ENCODE measurements around the gene DLAT.
"Not testable (repeated sequence)": the region's sequence is repeated elsewhere in the genome, so short reads cannot be mapped to it uniquely, and the experiment has no call there.

Gene DLAT

DNA sequence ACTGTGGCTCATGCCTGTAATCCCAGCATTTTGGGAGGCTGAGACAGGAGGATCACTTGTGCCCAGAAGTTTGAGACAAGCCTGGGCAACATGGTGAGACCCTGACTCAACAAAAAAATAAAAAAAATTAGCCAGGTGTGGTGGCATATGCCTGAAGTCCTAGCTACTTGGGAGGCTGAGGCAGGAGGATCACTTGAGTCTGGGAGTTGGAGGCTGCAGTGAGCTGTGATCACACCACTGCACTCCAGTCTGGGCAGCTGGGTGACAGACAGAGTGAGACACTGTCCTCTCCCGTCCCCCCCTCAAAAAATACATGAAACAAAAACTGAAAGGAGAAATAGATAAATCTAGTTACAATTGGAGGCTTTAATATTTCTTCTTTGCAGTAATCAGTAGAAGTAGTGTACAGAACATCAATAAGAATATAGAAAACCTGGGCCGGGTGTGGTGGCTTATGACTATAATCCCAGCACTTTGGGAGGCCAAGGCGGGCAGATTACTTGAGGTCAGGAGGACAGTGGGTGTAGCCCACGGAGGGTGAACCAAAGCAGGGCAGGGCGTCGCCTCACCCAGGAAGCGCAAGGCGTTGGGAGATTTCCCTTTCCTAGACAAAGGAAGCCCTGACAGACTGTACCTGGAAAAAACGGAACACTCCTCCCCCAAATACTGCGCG, 19.6 kb upstream of the DLAT start:
- no peak for DNase-seq (ENCODE audit: low read depth)

DNA sequence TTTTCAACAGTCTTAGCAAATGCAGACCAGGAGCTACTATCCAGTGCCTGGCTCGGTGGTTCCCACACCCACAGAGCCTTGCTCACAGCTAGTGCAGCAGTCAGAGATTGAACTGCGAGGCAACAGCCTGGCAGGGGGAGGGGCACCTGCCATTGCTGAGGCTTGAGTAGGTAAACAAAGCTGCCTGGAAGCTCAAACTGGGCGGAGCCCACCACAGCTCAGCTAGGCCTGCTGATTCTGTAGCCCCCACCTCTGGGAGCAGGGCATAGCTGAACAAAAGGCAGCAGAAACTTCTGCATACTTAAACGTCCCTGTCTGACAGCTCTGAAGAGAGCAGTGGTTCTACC, 19.1 kb upstream of the DLAT start:
- not testable (repeated sequence) for DNase-seq (ENCODE audit: low read depth)

DNA sequence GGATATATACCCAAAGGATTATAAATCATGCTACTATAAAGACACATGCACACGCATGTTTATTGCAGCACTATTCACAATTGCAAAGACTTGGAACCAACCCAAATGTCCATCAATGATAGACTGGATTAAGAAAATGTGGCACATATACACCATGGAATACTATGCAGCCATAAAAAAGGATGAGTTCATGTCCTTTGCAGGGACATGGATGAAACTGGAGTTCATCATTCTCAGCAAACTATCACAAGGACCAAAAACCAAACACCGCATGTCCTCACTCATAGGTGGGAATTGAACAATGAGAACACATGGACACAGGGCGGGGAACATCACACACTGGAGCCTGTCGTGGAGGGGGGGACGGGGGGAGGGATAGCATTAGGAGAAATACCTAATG, 13.8 kb upstream of the DLAT start:
- not testable (repeated sequence) for DNase-seq (ENCODE audit: low read depth)

DNA sequence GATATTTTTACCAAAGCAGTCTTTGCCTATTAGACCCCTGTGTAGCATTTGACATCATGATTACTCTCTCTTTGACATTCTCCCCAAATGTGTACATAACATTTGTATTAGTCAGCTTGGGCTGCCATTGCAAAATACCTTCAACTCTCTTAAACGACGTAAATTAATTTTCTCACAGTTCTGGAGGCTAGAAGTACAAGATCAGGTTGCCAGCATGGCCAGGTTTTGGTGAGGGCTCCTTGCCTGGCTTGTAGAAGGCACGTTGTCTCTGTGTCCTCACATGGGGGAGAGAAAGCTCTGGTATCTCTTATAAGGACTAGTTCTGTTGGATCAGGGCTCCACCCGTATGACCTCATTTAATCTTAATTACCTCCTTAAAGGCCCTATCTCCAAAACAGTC, 12.3 kb upstream of the DLAT start:
- no peak for DNase-seq (ENCODE audit: low read depth)

DNA sequence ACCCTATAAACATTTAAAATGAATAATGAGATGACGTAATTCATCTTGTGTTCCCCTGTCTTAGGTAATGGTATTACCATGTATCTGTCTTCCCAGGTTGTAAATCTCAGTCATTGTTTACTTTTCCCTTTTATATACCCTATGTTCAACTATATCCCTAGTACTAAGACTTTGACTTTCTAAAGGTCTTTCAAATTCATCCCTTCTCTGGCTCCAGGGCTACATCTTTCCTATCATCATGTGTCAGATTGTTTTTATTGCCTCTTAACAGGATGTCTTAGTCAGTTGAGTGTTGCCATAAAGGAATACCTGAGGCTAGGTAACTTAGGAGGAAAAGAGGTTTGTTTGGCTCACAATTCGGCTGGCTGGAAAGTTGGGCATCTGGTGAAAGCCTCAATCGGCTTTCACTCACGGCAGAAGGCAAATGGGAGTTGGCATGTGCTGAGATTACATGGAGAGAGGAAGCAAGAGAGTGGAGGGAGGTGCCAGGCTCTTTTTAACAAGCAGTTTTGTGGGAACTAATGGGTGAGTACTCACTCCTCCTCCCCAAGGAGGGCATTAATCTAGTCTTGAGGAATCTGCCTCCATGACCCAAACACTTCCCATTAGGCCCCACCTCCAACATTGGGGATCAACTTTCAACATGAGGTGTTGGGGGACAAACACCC, 11.6 kb upstream of the DLAT start:
- DNase-seq (ENCODE audit: low read depth), result no peak

DNA sequence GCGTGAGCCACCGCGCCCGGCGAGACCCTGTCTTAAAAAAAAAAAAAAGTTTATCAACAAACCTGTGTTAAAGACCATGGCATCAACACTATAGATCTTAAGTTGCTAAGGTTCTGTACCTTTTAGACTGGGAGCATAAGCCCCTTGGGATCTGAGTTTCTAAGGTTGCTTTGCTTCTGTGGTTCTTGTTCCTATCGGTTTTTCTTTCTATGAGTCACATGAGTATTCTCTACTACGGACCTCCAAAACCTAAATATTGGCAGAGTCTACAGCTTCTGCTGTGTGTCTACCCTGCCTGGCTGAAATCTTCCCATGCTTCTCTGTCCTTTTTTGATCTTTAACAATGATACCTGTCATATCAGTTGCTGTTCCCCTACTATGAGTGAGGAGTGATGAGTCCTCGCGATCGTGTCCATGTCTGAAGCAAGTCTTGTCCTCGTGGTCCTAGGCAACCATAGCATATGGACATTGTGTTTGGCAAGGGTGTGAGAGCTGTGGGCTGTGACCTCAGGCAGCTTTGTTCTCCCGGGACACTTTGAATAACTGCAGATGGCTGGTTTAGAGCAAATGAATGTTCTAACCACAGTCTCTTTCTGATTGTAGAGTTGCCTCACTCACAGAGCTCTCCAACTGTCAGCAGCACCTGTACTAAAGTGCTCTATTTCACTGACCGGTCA, 9.0 kb upstream of the DLAT start:
- DNase-seq (ENCODE audit: low read depth), result no peak

DNA sequence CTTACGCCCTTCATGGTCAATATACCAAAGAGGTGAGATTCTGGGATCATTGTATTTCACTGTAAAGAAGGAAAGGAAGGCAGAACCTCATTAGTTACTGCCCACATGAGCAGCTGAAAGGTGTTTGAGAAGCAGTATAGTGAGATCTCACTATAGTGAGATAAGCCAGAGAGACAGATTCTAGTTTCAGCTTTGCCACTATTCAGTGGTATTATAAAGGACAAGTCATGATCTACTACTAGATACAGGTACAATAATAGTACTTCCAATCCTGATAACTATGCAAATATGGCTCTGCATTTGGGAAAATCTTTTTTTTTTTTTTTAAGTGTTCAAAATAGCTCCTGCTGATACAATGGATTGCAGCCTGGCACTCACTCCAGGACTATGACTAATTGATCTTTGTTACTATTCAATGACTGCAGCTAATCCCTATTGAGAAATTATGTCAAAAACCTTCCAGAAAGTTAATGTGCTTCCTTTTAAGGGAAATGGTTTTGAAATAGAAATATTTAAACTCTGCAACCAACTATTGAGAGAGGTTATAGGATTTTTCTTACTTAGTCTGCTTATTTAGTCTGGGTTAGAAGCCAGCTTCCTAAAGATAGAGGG, 8.3 kb upstream of the DLAT start:
- DNase-seq (ENCODE audit: low read depth), result no peak

DNA sequence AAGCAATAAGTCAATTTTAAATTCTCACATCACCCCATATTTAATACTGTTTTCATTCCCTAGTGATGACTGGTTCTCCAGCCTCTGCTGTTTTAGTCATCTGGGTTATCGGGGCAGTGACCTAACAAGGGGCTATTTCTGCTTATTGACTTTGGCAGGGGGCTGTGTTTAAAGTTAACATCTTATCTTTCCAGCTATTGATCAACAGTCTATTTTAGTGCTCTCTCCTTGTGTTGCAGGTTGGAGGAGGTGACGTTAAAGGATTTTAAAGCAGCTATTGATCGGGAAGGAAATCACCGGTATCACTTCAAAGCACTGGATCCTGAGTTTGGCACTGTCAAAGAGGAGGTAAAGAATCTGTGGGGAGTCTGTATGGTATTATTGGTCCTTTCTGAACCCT, 7.7 kb upstream of the DLAT start:
- DNase-seq (ENCODE audit: low read depth), result no peak

DNA sequence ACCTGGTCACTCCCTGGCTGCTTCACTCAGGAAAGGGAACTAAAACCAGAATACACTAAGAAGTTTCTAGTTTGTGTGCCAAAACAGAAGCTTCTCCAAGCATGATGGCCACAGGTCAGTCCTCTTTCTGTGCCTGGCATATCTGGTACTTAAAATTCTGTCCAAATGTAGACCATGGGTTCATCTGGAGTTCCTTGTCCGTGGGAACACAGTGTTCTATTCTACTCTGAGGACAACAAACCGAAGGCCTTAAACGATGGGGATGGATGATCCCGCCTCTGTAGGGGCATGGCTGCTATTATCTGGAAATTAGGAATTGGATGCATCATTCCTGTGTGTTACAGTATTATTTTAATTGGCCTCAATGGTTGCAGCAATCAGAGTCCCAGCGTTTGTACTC, 6.1 kb upstream of the DLAT start:
- DNase-seq (ENCODE audit: low read depth), result no peak

DNA sequence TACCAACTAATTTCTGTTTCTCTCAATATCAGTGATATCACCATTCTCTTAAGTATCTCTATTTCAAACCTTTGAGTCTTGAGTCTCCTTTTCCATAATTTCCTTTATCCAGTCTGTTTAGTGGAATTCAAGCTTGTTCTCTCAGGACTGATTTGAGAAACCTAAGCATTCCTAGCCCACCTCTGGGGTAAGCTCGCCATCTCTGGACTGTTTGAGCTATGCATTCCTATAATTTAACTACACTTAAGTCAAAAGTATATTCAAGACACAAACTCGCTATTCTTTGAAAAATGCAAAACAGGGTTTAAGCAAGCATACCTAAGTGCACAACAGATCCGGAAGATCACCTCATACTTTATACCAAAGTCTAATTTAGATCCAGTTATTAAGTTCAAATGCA, 2.1 kb upstream of the DLAT start:
- DNase-seq (ENCODE audit: low read depth), result no peak

DNA sequence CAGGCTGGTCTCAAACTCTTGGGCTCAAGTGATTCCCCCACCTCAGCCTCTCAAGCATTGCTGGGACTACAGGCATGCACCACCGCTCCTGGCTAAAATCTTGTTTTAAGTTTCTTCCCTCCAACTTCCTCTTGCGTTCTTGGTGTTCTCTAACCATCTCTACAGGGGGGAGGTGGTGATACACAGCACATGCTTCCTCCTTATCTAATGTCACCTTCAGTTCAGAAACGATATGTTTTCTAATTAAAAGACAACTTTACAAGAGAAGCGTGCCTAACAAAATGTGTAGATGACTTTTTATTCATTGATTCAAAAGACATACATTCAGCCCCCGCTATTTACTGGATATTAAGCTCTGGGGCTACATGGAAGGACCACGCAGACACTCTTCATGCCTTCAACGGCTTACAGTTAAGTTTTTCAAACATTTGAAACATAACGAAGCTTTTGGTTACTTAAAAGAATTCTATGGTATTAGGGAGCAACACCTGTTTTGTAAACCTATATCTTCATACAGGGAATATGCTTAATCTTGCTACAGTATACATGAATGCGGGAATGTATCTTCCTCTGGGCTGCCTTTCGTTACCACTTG, 933 bp upstream of the DLAT start:
- DNase-seq (ENCODE audit: low read depth), result no peak

DNA sequence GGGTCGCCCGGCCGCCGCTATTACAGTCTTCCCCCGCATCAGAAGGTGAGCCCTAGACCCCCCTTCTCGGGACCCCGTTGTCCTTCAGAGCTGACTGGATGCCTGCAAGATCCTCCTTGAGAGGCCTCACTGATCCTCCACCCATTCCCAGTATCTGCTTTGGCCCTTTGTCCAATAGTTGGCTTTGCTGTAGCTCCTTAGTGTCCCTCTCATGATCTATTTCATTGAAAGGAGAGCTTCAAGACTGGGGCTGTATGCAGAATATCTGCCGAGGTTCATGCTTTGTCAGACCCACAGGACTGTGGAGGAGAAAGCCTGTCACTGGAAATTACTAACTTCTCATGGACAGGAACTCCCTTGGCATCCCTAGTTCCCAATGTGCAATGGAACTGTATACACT, 499 bp downstream of the DLAT start:
- DNase-seq (ENCODE audit: low read depth), result no peak

DNA sequence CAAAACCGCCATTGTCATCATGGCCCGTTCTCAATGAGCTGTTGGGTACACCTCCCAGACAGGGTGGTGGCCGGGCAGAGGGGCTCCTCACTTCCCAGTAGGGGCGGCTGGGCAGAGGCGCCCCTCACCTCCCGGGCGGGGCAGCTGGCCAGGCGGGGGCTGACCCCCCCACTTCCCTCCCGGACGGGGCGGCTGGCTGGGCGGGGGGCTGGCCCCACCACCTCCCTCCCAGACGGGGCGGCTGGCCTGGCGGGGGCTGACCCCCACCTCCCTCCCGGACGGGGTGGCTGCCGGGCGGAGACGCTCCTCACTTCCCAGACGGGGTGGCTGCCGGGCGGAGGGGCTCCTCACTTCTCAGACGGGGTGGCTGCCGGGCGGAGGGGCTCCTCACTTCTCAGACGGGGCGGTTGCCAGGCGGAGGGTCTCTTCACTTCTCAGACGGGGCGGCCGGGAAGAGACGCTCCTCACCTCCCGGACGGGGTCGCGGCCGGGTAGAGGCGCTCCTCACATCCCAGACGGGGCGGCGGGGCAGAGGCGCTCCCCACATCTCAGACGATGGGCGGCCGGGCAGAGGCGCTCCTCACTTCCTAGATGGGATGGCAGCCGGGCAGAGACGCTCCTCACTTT, 1.7 kb downstream of the DLAT start:
- not testable (repeated sequence) for DNase-seq (ENCODE audit: low read depth)

DNA sequence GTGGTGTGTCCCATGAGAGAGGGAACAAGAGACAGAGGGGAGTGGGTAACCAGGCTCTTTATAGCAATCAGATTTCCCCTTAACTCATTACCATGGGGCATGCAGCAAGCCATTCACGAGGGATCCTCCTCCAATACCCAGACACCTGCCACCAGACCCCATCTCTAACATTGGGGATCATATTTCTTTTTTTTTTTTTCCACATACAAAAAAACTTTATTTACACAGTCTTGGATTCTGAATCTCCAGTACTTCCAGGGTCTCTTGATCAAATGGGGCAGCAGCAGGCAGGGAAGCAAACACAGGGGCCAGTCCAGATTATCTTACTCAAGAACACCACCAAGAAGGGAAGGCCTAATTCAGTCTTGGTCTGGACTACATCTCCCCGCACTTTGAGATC, 4.3 kb downstream of the DLAT start:
- no peak for DNase-seq (ENCODE audit: low read depth)

DNA sequence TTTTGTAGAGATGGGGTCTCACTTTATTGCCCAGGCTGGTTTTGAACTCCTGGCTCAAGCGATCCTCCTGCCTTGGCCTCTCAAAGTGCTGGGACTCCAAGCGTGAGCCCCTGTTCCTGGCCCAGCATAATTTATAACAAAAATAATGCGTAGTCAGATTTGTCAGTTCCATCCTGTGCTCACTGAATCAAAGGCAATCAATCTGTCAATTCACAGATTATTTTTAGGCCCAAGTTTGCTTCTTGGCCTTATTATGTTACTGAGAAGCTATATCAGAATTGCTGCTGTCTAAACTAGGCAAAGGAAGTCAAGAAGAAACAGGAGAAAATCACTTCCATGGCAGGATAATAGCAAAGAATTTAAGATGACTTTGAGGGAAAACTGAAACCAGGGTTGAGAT, 8.7 kb downstream of the DLAT start:
- DNase-seq (ENCODE audit: low read depth), result no peak

DNA sequence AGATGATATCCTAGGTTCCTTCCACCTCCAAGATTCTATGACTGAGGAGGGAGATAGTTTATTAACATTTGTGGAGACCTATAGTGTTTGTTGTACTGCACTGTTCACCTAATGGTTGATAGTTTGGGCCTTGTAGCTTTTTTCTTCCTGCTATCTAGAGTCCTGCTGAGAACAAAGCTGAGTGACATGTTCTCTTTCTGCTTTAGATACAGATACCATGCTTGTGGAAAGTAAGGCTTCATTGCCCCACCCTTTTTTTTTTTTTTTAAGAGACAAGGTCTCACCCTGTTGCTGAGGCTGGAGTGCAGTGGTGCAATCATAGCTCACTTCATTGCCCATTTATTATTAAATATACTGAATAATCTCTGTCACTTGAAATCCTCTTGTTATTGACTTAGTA, 12.3 kb downstream of the DLAT start:
- no peak for DNase-seq (ENCODE audit: low read depth)

DNA sequence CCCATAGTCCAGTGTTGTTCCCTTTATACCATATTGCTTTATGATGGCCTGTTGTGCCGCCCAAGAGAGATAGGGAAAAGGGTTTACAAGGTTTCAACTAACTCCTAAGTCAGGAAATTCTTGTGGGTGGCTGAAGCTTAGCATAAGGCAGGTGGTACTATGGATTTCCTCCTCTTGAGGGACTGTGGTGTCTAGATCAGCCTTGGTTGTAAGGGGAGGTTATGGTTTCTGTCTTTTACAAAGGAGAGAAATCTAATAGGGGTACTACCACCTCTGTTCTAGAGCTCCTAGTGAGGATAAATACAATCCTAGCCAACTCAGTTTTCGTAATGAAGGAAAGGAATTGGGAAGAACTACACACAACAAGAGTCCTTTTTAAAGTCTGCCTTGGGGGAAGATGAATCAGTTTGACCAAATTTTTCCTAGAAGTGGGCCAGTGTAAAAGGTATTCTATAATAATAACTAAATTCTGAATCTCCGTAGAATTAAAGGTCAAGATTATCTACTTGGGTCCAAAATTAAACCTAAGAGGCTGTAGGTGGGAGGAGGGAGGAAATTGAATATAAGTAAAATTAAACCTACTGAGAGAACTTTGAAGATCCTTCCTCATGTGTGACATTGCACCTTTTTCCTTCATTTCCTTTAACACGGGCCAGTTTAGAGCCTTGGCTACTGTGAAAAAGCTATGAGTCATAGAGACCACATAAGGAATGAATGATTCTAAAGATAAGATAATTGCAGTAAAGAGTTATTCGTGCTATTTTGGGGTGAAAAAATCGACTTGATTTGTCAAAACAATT, 17.2 kb downstream of the DLAT start:
- no peak for DNase-seq (ENCODE audit: low read depth)

DNA sequence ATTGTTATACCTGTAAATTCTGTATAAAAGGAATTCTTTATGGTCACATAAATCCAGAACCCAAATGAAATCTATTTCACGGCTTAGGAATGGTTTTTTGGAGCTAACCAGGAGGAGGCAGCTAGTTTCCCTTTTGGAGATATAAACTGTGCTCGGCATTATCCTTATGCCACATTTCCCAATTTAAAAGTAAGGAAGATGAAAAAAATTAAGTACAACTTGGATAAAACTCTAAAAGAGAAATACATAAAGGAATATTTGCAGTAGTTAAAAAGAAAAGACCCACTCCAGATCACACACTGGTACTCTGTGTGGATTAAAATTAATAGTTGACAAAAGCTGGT, 17.7 kb downstream of the DLAT start:
- DNase-seq (ENCODE audit: low read depth), result no peak

DNA sequence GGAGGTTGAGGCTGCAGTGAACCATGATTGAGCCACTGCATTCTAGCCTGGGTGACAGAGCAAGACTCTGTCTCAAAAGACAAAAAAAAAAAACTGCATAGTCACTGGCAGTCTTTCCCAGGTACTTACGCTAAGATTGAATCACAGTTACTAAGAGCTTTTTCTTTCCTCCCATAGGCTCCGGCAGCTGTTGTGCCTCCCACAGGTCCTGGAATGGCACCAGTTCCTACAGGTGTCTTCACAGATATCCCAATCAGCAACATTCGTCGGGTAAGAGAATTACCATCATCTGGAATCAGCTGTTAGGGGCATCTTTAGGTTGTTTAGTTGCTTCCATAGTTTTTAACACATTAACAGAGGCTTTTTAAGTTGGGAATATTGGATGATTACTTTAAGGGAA, 19.8 kb downstream of the DLAT start:
- DNase-seq (ENCODE audit: low read depth), result no peak

DNA sequence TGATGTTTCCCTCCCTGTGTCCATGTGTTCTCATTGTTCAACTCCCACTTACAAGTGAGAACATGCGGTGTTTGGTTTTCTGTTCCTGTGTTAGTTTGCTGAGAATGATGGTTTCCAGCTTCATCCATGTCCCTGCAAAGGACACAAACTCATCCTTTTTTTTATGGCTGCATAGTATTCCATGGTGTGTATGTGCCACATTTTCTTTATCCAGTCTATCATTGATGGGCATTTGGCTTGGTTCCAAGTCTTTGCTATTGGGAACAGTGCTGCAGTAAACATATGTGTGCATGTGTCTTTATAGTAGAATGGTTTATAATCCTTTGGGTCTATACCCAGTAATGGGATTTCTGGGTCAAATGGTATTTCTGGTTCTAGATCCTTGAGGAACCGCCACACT, 21.4 kb downstream of the DLAT start:
- not testable (repeated sequence) for DNase-seq (ENCODE audit: low read depth)

DNA sequence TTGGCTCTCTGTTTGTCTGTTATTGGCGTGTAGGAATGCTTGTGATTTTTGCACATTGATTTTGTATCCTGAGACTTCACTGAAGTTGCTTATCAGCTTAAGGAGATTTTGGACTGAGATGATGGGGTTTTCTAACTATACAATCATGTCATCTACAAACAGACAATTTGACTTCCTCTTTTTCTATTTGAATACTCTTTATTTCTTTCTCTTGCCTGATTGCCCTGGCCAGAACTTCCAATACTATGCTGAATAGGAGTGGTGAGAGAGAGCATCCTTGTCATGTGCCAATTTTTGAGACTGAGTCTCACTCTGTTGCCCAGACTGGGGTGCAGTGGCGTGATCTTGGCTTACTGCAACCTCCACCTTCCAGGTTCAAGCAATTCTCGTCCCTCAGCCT, 23.0 kb downstream of the DLAT start:
- not testable (repeated sequence) for DNase-seq (ENCODE audit: low read depth)

DNA sequence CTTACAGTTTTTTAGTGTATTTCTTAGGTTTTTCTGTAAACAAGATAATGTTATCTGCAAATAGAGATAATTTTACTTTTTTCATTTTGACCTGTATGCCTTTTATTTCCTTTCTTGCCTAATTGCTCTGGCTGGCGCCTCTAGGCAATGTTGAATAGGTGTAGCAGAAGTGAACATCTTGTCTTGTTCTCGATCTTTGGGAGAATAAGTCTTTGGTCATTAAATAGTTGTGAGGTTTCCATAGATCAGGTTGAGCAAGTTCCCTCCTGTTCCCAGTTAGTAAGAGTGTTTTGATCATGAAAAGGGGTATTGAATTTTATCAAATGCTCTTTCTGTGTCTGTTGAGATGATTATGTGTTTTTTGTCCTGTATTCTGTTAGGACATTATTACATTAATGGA, 24.6 kb downstream of the DLAT start:
- no peak for DNase-seq (ENCODE audit: low read depth)

All from activated T-helper 1 cell treated with Interleukin-2 at 50 U/mL for 16 hours (primary cell).